IPS DF 4.7 (cell line): Measurements from ENCODE around the gene TRAF1.

Source experiments
- DNase-seq: peaks from one replicate; pipeline ENCODE4 v3.0.0-alpha.2; 2013; ENCODE audit warnings: low spot score; ENCODE audit errors: extremely low read depth

Gene TRAF1

DNA sequence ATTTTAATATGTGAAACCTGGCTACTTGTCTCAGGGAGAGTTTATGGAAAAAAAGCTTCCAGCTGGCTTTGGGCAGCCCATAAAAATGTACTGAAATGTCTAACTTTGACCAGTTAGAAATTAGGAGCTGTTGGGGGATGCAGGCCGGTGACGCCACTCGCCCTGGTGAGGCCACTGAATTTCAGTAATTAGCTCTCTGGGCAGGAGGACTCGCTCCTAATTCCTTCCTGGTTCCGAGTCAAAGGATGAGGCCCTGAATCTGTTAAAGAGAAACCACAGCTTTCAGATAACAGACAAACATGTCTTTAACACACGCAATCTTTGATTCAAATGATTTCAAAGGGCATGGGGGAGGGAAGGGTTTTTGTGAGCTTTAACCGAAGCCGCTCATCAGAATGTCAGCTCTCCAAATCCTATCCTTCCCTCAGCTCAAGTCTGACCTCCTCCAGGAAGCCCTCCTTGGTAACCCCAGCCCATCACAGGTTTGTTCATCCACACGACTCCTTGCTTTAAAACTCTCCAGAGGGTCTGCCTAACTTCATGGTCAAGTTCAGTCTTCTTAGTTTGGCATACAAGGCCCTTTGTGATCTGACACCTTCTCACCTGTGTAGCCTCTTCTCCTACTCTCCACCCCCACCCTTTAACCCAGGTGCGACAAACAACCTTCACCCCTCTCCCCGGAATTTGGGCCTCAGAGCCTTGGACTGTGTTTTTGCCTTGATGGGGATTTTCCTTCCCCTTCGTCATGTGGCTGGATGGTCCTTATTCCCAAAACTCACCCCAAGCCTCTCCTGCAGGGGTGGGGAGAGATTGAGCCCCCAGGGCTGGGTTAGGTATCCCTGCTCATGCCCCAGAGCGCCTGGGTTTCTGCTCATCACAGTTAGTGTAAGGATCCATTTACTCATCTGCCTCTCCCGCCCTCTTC is 36.0 kb downstream of the TRAF1 start:
- no peak for DNase-seq

GRCh38 chr9:120889606-120890271 is 36.9 kb downstream of the TRAF1 start:
- DNase-seq = no peak

DNA sequence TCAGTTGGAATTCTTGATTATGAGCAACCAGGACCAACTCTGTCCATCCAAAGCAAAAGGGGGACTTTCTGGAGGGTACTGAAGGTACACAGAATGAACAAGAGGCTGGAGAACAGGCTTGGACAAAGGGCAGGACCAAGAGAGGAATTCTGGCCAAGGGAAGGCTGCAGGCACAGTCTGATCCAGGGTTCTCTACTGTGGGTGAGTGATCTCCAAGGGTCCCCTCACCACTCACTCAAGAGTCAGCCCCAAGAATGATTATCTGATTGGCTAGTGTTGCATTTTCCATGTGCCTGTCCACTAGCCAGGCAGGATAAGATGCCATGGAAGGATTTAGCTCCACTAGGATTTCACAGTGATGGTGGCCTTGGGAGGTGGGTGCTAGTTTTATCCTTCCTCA is 38.0 kb downstream of the TRAF1 start:
- DNase-seq = no peak

DNA sequence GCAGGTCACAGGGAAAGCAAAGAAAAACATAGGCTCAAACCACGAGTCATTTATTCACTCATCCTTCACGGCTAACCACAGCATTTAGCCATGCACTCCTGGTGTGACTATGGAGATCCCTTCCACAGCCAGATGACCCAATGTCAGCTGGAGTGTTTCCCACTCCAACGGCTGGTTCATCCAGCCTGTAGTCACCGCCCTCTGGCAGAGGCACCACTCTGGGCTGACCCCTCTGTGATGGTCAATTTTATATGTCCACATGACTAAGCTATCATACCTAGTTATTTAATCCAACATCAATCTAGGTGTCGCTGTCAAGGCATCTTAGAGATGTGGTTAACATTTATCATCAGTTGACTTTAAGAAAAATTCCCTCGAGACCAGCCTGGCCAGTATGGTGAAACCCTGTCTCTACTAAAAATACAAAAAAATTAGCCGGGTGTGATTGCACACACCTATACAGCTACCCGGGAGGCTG is 40.1 kb downstream of the TRAF1 start:
- no peak for DNase-seq

GRCh38 chr9:120885958-120886357 is 40.6 kb downstream of the TRAF1 start:
- DNase-seq = no peak

DNA sequence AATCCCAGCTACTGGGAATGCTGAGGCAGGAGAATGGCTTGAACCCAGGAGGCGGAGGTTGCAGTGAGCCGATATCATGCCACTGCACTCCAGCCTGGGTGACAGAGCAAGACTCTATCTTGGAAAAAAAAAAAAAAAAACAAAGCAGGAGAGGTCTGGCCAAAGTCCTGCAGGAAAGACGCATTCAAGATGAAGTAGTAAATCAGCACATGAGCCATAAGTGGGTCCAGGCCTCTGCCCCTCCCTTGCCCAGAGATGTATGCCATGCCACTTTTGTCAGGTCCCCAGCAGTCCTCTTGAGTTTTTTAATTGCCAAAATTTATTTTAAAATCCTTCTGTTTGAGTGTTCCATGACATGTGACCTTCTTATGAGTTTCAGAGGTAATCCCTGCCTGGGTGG is 41.1 kb downstream of the TRAF1 start:
- no peak for DNase-seq

DNA sequence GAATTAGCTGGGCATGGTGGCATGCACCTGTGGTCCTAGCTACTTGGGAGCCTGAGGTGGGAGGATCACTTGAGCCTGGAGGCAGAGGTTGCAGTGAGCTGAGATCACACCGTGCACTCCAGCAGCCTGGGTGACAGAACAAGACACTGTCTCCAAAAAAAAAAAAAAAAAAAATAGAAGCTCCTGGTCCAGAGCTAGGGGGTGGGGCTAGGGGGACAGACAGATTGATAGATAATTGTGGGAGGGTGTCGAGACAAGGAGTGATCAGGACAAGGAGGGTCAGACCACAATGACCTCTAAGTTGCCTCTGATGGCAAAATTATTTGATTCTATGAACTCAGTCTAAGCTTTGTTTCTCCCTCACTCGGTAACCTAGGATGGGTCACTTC is 43.0 kb downstream of the TRAF1 start:
- no peak for DNase-seq

DNA sequence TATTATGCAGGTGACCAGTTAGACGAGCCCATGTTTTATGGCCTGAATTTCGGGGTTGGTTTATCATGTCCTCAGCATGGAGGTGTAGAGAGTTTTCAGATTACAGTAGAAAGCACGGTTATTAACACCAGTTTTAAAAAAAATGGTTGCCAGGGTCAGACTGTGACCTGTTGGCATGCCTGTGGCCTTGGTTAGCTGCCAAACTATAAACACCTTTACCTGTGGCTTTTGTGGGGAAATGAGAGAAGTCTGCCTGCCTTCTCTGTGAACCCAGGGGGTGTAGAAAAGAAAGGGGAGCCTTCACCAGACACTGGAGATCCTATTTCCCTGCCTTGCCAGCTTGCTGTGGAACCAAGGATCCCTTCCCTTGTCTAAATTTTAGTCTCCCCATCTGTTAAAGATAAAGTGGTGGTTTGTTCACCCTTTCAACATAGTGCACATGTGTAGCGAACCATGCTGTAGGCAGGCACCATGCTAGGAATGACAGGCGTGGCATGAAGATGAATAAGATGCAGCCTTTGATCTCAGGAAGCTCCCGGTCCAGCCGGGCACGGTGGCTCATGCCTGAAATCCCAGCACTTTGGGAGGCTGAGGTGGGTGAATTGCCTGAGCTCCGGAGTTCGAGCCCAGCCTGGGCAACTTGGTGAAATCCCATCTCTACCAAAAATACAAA is 43.5 kb downstream of the TRAF1 start:
- DNase-seq = no peak

- no peak for DNase-seq
Observed at GRCh38 chr9:120879446-120879845, 47.1 kb downstream of the TRAF1 start.

DNA sequence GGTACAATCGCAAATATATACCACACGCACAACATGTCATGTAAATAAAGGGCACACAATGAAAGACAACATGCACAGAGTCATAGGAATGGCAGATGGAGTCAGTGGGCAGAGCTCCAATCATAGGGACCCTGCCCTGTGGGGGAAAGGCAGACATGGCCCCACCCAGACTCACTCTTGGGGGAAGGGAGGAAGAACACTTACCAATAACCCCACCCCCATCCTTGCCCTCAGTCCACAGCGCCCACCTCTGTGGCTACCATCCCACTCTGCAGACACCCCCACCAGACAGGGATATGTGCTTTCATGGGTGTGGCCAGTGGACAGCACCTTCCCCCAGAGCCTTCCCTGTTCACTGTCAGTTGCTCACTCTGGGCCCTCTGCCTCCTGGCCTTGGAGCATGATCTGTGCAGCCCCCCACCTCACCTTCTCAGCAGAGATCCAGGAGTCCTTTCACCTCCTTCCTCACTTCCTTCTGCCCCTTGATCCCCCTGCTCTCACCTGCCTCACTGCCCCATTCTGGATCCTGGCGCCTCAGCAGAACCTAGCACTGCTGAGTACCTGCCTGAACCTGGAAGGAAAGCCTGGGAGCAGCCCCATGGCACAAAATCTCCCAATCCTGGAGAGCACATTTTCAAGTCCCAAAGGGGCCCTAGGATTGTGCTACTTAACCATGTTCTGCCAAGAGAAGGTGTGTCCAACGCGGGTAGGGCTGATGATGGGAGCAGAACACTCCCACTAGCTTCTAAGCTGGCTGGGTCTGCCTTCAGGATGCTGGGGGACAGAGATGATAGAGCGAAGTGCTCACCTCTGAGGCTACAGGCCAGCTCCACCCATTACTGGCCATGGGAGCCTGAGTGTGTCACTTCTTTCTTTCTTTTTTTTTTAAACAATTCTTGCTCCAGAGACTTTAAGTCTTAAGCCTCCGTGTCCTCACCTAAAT is 48.1 kb downstream of the TRAF1 start:
- no peak for DNase-seq

DNA sequence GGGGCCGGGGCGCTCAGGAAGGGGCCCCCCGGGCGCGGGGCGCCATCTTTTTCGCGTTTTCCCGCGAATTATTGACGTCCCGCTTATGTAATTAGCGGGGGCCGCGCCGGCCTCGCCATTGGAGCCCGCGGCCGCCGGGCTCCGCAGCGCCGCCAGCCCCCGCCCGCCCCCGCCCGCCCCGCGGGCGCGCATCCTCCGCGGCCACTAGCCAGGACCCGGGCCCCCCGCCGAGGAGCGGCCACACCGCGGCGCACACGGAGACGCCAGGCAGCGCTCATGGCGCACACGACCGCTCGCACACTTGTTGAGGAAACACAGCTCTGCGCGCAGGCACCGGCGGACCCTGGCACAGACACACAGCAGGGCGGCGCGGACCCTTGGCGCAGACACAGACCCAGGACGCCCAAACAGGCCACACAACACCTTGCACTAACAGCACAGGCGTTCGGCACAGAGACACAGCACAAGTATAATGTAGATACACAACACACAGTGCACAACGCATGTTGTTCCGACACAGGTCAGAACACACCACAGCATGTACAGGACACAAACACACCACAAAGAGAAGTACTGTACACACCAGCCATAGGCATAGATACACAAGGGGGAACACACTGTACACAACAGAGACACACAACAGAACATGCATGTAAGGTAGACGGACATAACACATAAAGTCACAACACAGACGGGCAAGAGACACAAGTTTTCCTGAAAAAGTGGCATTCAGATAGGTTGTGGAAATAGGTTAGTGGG is 49.1 kb downstream of the TRAF1 start:
- no peak for DNase-seq

DNA sequence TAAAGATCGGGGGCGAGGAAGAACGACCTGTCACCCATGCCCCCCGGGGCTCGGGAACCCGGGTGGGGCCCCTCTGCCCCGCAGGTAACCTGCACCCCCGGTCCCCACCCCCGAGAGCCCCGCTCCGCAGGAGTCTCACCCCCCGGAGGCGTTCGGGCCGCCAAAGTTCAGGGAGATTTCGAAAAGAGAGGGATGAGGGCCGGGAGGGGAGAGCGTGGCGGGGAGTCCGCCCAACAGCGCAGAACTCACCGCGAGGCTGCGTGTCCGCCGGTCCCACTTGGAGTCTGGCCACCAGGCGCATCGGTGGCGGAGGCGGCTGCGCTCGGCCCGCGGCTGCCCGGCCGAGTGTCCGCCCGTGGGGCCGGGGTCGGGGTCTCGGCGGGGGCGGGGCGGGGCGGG is 49.8 kb downstream of the TRAF1 start, which contains the start of gene PHF19:
Gene PHF19 (minus strand): TSS at position 347 of the 399 bp plus-strand sequence. CDS start 2,447 bp downstream, outside the sequence.
- no peak for DNase-seq

DNA sequence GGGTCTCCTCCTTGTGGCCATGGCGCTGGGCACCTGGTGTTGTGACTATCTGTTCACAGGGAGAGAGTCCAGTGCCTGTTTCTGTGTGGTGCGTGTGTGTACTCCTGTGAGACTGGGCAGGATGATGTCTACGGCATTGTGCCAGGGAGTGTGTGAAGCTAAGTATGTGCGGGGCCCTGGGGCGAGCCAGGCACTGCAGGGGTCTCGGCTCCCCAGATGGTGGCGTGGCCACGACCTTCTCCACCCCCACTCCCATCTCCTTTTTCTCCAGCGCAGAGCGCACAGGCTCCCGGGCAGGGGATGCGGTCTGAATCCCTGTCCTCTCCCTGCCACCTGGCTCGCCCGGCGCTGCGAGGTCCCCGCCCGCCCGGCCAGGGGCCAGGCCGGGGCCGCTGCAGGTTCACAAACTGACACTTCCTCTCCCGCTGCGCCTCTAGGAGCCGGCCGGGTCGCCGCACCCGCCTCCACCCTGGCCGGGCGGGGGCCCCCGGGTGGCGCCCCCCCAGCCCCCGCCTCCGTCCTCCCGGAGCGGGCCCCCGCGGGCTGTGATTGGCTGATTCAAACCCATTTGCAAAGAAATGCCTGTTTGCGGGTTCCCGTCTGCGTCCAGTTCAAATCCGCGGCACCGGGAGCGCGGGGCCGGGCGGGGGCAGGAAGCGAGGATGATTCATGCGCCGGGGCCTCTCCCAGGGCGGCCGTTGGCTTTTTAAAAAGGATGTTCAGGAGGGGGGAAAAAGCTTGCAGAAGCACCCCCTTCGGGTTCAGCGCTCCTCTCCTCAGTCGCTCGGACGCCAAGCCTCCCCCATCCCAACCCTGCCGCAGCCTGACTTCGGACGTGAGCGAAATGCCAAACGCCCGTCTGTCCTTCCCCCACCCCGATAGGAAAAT is 50.4 kb downstream of the TRAF1 start:
- DNase-seq = no peak

DNA sequence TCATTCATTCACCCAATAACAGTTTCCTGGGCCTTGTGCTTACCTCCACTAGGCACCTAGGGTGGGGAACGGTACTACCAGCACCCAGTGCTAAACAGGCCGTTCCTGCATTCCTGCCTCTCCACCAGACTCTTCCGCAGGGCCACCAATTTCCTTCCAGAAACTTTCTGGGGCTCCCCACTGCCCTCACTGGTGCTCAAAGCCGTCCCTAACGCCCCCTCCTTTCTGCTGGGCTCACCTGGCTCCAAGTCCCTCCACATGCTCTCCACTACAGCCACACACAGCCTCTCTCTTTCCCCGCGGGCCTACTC is 51.0 kb downstream of the TRAF1 start:
- DNase-seq = no peak

DNA sequence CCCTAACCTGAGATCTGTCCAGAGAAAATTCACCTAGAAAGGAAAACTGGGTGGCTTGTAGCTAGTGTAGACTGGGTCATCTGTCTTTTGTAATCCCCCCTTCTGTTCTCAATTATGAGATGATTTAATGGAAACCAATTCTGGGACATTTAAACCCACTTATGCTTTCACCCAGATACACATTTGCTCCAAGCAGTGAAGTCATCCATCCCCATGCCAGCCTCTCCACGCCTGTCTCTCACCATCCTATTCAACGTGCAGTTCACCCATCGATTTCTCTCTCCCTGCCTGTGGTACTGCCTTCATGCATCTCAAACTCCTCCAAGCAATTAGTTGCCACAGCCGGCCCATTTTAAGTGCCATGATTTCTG is 51.4 kb downstream of the TRAF1 start:
- no peak for DNase-seq

DNA sequence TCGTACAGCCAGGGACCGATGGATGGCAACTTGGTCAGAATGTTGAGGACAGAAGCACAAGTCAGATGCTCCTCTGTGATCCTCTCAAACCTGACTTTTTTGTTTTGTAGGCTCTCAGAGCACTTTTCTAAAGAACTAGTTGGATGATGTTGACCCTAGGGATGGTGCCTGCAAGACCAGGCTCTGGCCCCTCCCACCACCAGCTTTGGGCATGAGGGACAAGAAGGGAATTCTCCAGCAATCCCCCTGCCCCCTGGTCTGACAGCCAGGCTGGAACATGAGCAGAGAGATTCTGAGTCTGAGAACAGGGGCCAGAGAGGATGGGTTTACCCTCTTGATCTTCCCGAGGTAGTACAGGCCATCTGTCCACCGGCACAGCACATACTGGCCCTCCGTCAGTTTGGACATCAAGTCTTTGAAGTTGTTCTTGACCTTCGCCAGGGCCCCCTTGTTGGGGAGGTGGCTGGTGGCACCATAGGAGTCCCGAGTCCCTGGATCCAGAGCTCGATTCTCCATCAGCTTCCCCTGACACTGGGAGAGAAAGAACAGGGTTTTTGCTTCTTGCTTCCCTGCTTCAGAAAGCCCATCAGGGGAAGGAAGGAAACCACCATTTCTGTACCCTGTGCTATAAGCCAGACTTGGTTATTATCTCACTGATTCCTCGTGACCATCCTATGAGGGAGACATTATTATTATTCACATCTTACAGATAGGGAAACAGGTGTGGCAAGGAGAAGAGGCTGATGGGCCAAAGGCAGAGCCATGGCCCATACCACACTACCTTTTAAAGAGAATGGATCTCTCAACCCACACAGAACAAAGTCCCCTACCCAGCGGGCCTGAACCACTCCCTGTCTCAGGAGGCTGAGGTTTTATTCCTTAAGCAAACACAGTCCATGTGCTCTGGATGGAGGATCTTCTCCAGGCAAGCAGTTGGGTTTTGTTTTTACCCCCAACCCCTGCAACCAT is 52.1 kb downstream of the TRAF1 start:
- no peak for DNase-seq

GRCh38 chr9:120873512-120873911 is 53.1 kb downstream of the TRAF1 start:
- DNase-seq = peak; percentile 96
